ENCODE results near the gene DST. TPM values are rescaled to one million over a fixed set of nuclear protein-coding genes. Genes with fewer than 3 reads are reported as not detected.
A peak's percentile ranks its signal among the peaks of the same experiment; 100 is the strongest.
"Not testable (repeated sequence)": the region's sequence is repeated elsewhere in the genome, so short reads cannot be mapped to it uniquely, and the experiment has no call there.

The DST gene
- total and polyA plus RNA-seq, 4 donors = 325 to 525 (median 420) TPM

- Histone ChIP-seq H3K4me3 (ENCODE audit: low read depth, low read length) (no peak overlapping the region), H3K27me3 (ENCODE audit: control insufficient read depth, insufficient read depth, low read length) (no peaks in the 10 kb centered on the region), H3K9me3 (ENCODE audit: control insufficient read depth, insufficient read depth, low read length) (no peaks in the 10 kb centered on the region), H3K27ac (ENCODE audit: low read depth, low read length) (no peak overlapping the region), H3K4me1 (ENCODE audit: control insufficient read depth, insufficient read depth, low read length) (no peaks in the 10 kb centered on the region), H3K36me3 (ENCODE audit: control insufficient read depth, insufficient read depth, low read length) (peaks cover 3% of the 10 kb centered on the region)
- no peak for DNase-seq (ENCODE audit: low read depth in 4 of 6, low spot score in 6 of 6)
These were observed 143.6 kb downstream of the DST start for GRCh38 chr6:56499095-56499494.

GRCh38 chr6:56497691-56498090, 145.0 kb downstream of the DST start:
- 83% methylated on average over 1 of the region's 3 CpGs for WGBS (ENCODE audit: insufficient coverage)
- DNase-seq (ENCODE audit: low read depth in 4 of 6, low spot score in 6 of 6) = no peak
- no peaks in the 10 kb centered on the region for H3K27me3 ChIP-seq (ENCODE audit: control insufficient read depth, insufficient read depth, low read length)
- no peaks in the 10 kb centered on the region for H3K9me3 ChIP-seq (ENCODE audit: control insufficient read depth, insufficient read depth, low read length)
- H3K4me3 ChIP-seq (ENCODE audit: low read depth, low read length) = no peak overlapping the region
- no peak overlapping the region for H3K27ac ChIP-seq (ENCODE audit: low read depth, low read length)
- peaks cover 6% of the 10 kb centered on the region for H3K36me3 ChIP-seq (ENCODE audit: control insufficient read depth, insufficient read depth, low read length)
- no peaks in the 10 kb centered on the region for H3K4me1 ChIP-seq (ENCODE audit: control insufficient read depth, insufficient read depth, low read length)

GRCh38 chr6:56497240-56497639, 145.4 kb downstream of the DST start:
- Histone ChIP-seq H3K27me3 (ENCODE audit: control insufficient read depth, insufficient read depth, low read length) (no peaks in the 10 kb centered on the region), H3K9me3 (ENCODE audit: control insufficient read depth, insufficient read depth, low read length) (no peaks in the 10 kb centered on the region), H3K27ac (ENCODE audit: low read depth, low read length) (no peak overlapping the region), H3K4me3 (ENCODE audit: low read depth, low read length) (no peak overlapping the region), H3K4me1 (ENCODE audit: control insufficient read depth, insufficient read depth, low read length) (no peaks in the 10 kb centered on the region), H3K36me3 (ENCODE audit: control insufficient read depth, insufficient read depth, low read length) (peaks cover 9% of the 10 kb centered on the region)
- DNase-seq (ENCODE audit: low read depth in 4 of 6, low spot score in 6 of 6) = no peak
- 98% methylated on average over 6 of the region's 7 CpGs for WGBS (ENCODE audit: insufficient coverage)

GRCh38 chr6:56496650-56497049, 146.0 kb downstream of the DST start:
- DNase-seq (ENCODE audit: low read depth in 4 of 6, low spot score in 6 of 6); H3K27ac ChIP-seq (ENCODE audit: low read depth, low read length): not testable (repeated sequence)
- WGBS (ENCODE audit: insufficient coverage) = no CpG with 5 or more reads among the region's 1 CpG

GRCh38 chr6:56495654-56496053, 147.0 kb downstream of the DST start:
- Histone ChIP-seq H3K36me3 (ENCODE audit: control insufficient read depth, insufficient read depth, low read length) (peaks cover 9% of the 10 kb centered on the region), H3K27ac (ENCODE audit: low read depth, low read length) (no peak overlapping the region), H3K4me3 (ENCODE audit: low read depth, low read length) (no peak overlapping the region), H3K27me3 (ENCODE audit: control insufficient read depth, insufficient read depth, low read length) (no peaks in the 10 kb centered on the region), H3K4me1 (ENCODE audit: control insufficient read depth, insufficient read depth, low read length) (no peaks in the 10 kb centered on the region), H3K9me3 (ENCODE audit: control insufficient read depth, insufficient read depth, low read length) (no peaks in the 10 kb centered on the region)
- no peak for DNase-seq (ENCODE audit: low read depth in 4 of 6, low spot score in 6 of 6)
- WGBS (ENCODE audit: insufficient coverage) = no CpG with 5 or more reads among the region's 3 CpGs

More at GRCh38 chr6:56496650-56497049, 146.0 kb downstream of the DST start:
- not testable (repeated sequence) for H3K27me3 ChIP-seq (ENCODE audit: control insufficient read depth, insufficient read depth, low read length); H3K9me3 ChIP-seq (ENCODE audit: control insufficient read depth, insufficient read depth, low read length); H3K4me1 ChIP-seq (ENCODE audit: control insufficient read depth, insufficient read depth, low read length); H3K4me3 ChIP-seq (ENCODE audit: low read depth, low read length); H3K36me3 ChIP-seq (ENCODE audit: control insufficient read depth, insufficient read depth, low read length)

GRCh38 chr6:56491606-56492328, 150.9 kb downstream of the DST start:
- 57% methylated on average over 1 of the region's 4 CpGs for WGBS (ENCODE audit: insufficient coverage)
- DNase-seq (ENCODE audit: low read depth in 4 of 6, low spot score in 6 of 6) = no peak
- H3K36me3 ChIP-seq (ENCODE audit: control insufficient read depth, insufficient read depth, low read length) = peaks cover 8% of the 10 kb centered on the region

GRCh38 chr6:56490993-56491392, 151.7 kb downstream of the DST start:
- H3K4me3 ChIP-seq (ENCODE audit: low read depth, low read length) = no peak overlapping the region
- H3K27me3 ChIP-seq (ENCODE audit: control insufficient read depth, insufficient read depth, low read length) = no peaks in the 10 kb centered on the region
- no peak overlapping the region for H3K27ac ChIP-seq (ENCODE audit: low read depth, low read length)
- peaks cover 11% of the 10 kb centered on the region for H3K36me3 ChIP-seq (ENCODE audit: control insufficient read depth, insufficient read depth, low read length)
- H3K4me1 ChIP-seq (ENCODE audit: control insufficient read depth, insufficient read depth, low read length) = no peaks in the 10 kb centered on the region
- DNase-seq (ENCODE audit: low read depth in 4 of 6, low spot score in 6 of 6) = peak in 1 of 6 donors; percentile 8
- WGBS (ENCODE audit: insufficient coverage) = no CpG with 5 or more reads among the region's 2 CpGs
- H3K9me3 ChIP-seq (ENCODE audit: control insufficient read depth, insufficient read depth, low read length) = no peaks in the 10 kb centered on the region

More at GRCh38 chr6:56491606-56492328, 150.9 kb downstream of the DST start:
- H3K27ac ChIP-seq (ENCODE audit: low read depth, low read length) = no peak overlapping the region
- H3K4me1 ChIP-seq (ENCODE audit: control insufficient read depth, insufficient read depth, low read length) = no peaks in the 10 kb centered on the region
- H3K4me3 ChIP-seq (ENCODE audit: low read depth, low read length) = no peak overlapping the region
- H3K9me3 ChIP-seq (ENCODE audit: control insufficient read depth, insufficient read depth, low read length) = no peaks in the 10 kb centered on the region
- H3K27me3 ChIP-seq (ENCODE audit: control insufficient read depth, insufficient read depth, low read length) = no peaks in the 10 kb centered on the region

GRCh38 chr6:56489559-56489958, 153.1 kb downstream of the DST start:
- Histone ChIP-seq H3K27me3 (ENCODE audit: control insufficient read depth, insufficient read depth, low read length) (no peaks in the 10 kb centered on the region), H3K4me1 (ENCODE audit: control insufficient read depth, insufficient read depth, low read length) (no peaks in the 10 kb centered on the region), H3K36me3 (ENCODE audit: control insufficient read depth, insufficient read depth, low read length) (peaks cover 13% of the 10 kb centered on the region), H3K27ac (ENCODE audit: low read depth, low read length) (no peak overlapping the region), H3K4me3 (ENCODE audit: low read depth, low read length) (no peak overlapping the region), H3K9me3 (ENCODE audit: control insufficient read depth, insufficient read depth, low read length) (no peaks in the 10 kb centered on the region)
- no peak for DNase-seq (ENCODE audit: low read depth in 4 of 6, low spot score in 6 of 6)

GRCh38 chr6:56488281-56488680, 154.4 kb downstream of the DST start:
- H3K4me1 ChIP-seq (ENCODE audit: control insufficient read depth, insufficient read depth, low read length) = no peaks in the 10 kb centered on the region

GRCh38 chr6:56486681-56487080, 156.0 kb downstream of the DST start:
- H3K36me3 ChIP-seq (ENCODE audit: control insufficient read depth, insufficient read depth, low read length) = peaks cover 13% of the 10 kb centered on the region

More at GRCh38 chr6:56488281-56488680, 154.4 kb downstream of the DST start:
- WGBS (ENCODE audit: insufficient coverage) = no CpG with 5 or more reads among the region's 2 CpGs
- no peaks in the 10 kb centered on the region for H3K27me3 ChIP-seq (ENCODE audit: control insufficient read depth, insufficient read depth, low read length)
- no peak overlapping the region for H3K27ac ChIP-seq (ENCODE audit: low read depth, low read length)
- DNase-seq (ENCODE audit: low read depth in 4 of 6, low spot score in 6 of 6) = no peak
- H3K9me3 ChIP-seq (ENCODE audit: control insufficient read depth, insufficient read depth, low read length) = no peaks in the 10 kb centered on the region
- peaks cover 13% of the 10 kb centered on the region for H3K36me3 ChIP-seq (ENCODE audit: control insufficient read depth, insufficient read depth, low read length)
- H3K4me3 ChIP-seq (ENCODE audit: low read depth, low read length) = no peak overlapping the region

More at GRCh38 chr6:56486681-56487080, 156.0 kb downstream of the DST start:
- H3K4me3 ChIP-seq (ENCODE audit: low read depth, low read length) = no peak overlapping the region
- DNase-seq (ENCODE audit: low read depth in 4 of 6, low spot score in 6 of 6) = no peak
- no peaks in the 10 kb centered on the region for H3K4me1 ChIP-seq (ENCODE audit: control insufficient read depth, insufficient read depth, low read length)
- H3K27me3 ChIP-seq (ENCODE audit: control insufficient read depth, insufficient read depth, low read length) = no peaks in the 10 kb centered on the region
- H3K27ac ChIP-seq (ENCODE audit: low read depth, low read length) = no peak overlapping the region
- WGBS (ENCODE audit: insufficient coverage) = 100% methylated on average over 1 of the region's 3 CpGs
- H3K9me3 ChIP-seq (ENCODE audit: control insufficient read depth, insufficient read depth, low read length) = no peaks in the 10 kb centered on the region

Data from spinal cord (tissue), 10 donors.